Left forelimb (tissue), 1 donor: ENCODE measurements around the gene MX1.
A peak's percentile ranks its signal among the peaks of the same experiment; 100 is the strongest.

Experiments used
- DNase-seq: peaks from one replicate; pipeline ENCODE4 v3.0.0-alpha.2; 2018; ENCODE audit warnings: low spot score

Gene MX1

GRCh38 chr21:41432562-41433460 is 6.8 kb downstream of the MX1 start:
- DNase-seq = no peak

GRCh38 chr21:41433566-41433965 is 7.5 kb downstream of the MX1 start:
- no peak for DNase-seq

- peak; percentile 56 for DNase-seq
Observed at GRCh38 chr21:41435706-41436105, 9.7 kb downstream of the MX1 start.

- DNase-seq = peak; percentile 6
Observed at GRCh38 chr21:41437729-41438128, 11.7 kb downstream of the MX1 start.

- DNase-seq = peak; percentile 9
Observed at GRCh38 chr21:41438425-41439113, 12.5 kb downstream of the MX1 start.

- DNase-seq = no peak
Observed at GRCh38 chr21:41439248-41439647, 13.2 kb downstream of the MX1 start.

- DNase-seq = no peak
Observed at GRCh38 chr21:41441546-41441945, 15.5 kb downstream of the MX1 start.

- DNase-seq = no peak
Observed at GRCh38 chr21:41442481-41443186, 16.6 kb downstream of the MX1 start.

GRCh38 chr21:41443562-41443961 is 17.5 kb downstream of the MX1 start:
- no peak for DNase-seq

GRCh38 chr21:41444703-41445464 is 18.8 kb downstream of the MX1 start:
- no peak for DNase-seq

GRCh38 chr21:41445465-41445862 is 19.4 kb downstream of the MX1 start:
- DNase-seq = no peak

- no peak for DNase-seq
Observed at GRCh38 chr21:41446586-41446985, 20.5 kb downstream of the MX1 start.

GRCh38 chr21:41447356-41447755 is 21.3 kb downstream of the MX1 start:
- DNase-seq = no peak

GRCh38 chr21:41449613-41450012 is 23.6 kb downstream of the MX1 start:
- no peak for DNase-seq

- DNase-seq = no peak
Observed at GRCh38 chr21:41451753-41452676, 26.0 kb downstream of the MX1 start.

GRCh38 chr21:41453198-41453597 is 27.2 kb downstream of the MX1 start:
- DNase-seq = no peak

- no peak for DNase-seq
Observed at GRCh38 chr21:41453761-41454160, 27.7 kb downstream of the MX1 start.

- DNase-seq = no peak
Observed at GRCh38 chr21:41458121-41458520, 32.1 kb downstream of the MX1 start.

- no peak for DNase-seq
Observed at GRCh38 chr21:41458559-41458958, 32.5 kb downstream of the MX1 start.

- no peak for DNase-seq
Observed at GRCh38 chr21:41459884-41460534, 34.0 kb downstream of the MX1 start.
